H9 (cell line): ENCODE data around the gene KRT36. TPM values are rescaled to one million over a fixed set of nuclear protein-coding genes. Genes with fewer than 3 reads are reported as not detected.

ENCODE experiments used
- DNase-seq: peaks from one replicate; pipeline ENCODE4 v3.0.0-alpha.2; 2017
- H2AFZ ChIP-seq: one replicate; pipeline ENCODE4 v1.6.1; 2013; ENCODE audit warnings: mild to moderate bottlenecking, low read length, control low read depth, moderate library complexity
- H2AK5ac ChIP-seq: 2 replicates; pipeline ENCODE4 v1.6.1; 2013; ENCODE audit warnings: low read length, control low read depth, mixed read lengths; ENCODE audit not compliant: insufficient read length
- H2BK120ac ChIP-seq: one replicate; pipeline ENCODE4 v1.6.1; 2013; ENCODE audit warnings: low read depth, mild to moderate bottlenecking, low read length, control low read depth, inconsistent platforms; ENCODE audit not compliant: poor library complexity, severe bottlenecking
- H2BK12ac ChIP-seq: 2 replicates; pipeline ENCODE4 v1.6.1; 2013; ENCODE audit warnings: low read length, control low read depth, mixed read lengths, low read depth; ENCODE audit not compliant: insufficient read length
- H2BK15ac ChIP-seq: 2 replicates; pipeline ENCODE4 v1.6.1; 2013; ENCODE audit warnings: low read depth, low read length, control low read depth
- H2BK20ac ChIP-seq: one replicate; pipeline ENCODE4 v1.6.1; 2013; ENCODE audit warnings: low read depth, mild to moderate bottlenecking, low read length, control low read depth, inconsistent platforms; ENCODE audit not compliant: poor library complexity, severe bottlenecking
- H2BK5ac ChIP-seq: 2 replicates; pipeline ENCODE4 v1.6.1; 2013; ENCODE audit warnings: low read length, control low read depth, mixed read lengths; ENCODE audit not compliant: insufficient read length
- H3K14ac ChIP-seq: 2 replicates; pipeline ENCODE4 v1.6.1; 2013; ENCODE audit warnings: low read length, control low read depth; ENCODE audit not compliant: insufficient read depth
- H3K18ac ChIP-seq: 2 replicates; pipeline ENCODE4 v1.6.1; 2013; ENCODE audit warnings: low read depth, mild to moderate bottlenecking, mixed read lengths, low read length, control low read depth; ENCODE audit not compliant: insufficient read length
- H3K23ac ChIP-seq: 2 replicates; pipeline ENCODE4 v1.6.1; 2013; ENCODE audit warnings: low read length, control low read depth, mixed read lengths, low read depth; ENCODE audit not compliant: insufficient read length
- H3K23me2 ChIP-seq: 2 replicates; pipeline ENCODE4 v1.6.1; 2013; ENCODE audit warnings: low read depth, mild to moderate bottlenecking, mixed read lengths, low read length, control low read depth; ENCODE audit not compliant: insufficient read length, poor library complexity, severe bottlenecking
- H3K27ac ChIP-seq: 2 replicates; pipeline ENCODE4 v1.5.1; 2013; ENCODE audit warnings: low read length, control low read depth, mixed read lengths, low read depth; ENCODE audit not compliant: insufficient read length
- H3K27me3 ChIP-seq: 2 replicates; pipeline ENCODE4 v1.6.1; 2013; ENCODE audit warnings: low read length, control low read depth, inconsistent platforms; ENCODE audit not compliant: insufficient read depth
- H3K4ac ChIP-seq: 2 replicates; pipeline ENCODE4 v1.6.1; 2013; ENCODE audit warnings: low read depth, mild to moderate bottlenecking, control low read depth, inconsistent platforms, low read length, moderate library complexity
- H3K4me1 ChIP-seq: 2 replicates; pipeline ENCODE4 v1.6.1; 2013; ENCODE audit warnings: low read length, control low read depth, inconsistent platforms; ENCODE audit not compliant: insufficient read depth
- H3K4me2 ChIP-seq: 2 replicates; pipeline ENCODE4 v1.6.1; 2013; ENCODE audit warnings: low read length, control low read depth, mixed read lengths; ENCODE audit not compliant: insufficient read length, insufficient read depth
- H3K56ac ChIP-seq: 2 replicates; pipeline ENCODE4 v1.6.1; 2013; ENCODE audit warnings: low read depth, mild to moderate bottlenecking, mixed read lengths, low read length, control low read depth; ENCODE audit not compliant: insufficient read length
- H3K79me1 ChIP-seq: 2 replicates; pipeline ENCODE4 v1.6.1; 2013; ENCODE audit warnings: low read depth, mild to moderate bottlenecking, moderate library complexity, low read length, control low read depth, inconsistent platforms; ENCODE audit not compliant: insufficient read depth, poor library complexity, severe bottlenecking
- H3K79me2 ChIP-seq: 2 replicates; pipeline ENCODE4 v1.6.1; 2013; ENCODE audit warnings: low read length, control low read depth, inconsistent platforms; ENCODE audit not compliant: insufficient read depth
- H3K9ac ChIP-seq: 2 replicates; pipeline ENCODE4 v1.6.1; 2013; ENCODE audit warnings: low read length, control low read depth, mixed read lengths; ENCODE audit not compliant: insufficient read length; ENCODE audit errors: extremely low read depth
- H3K9me3 ChIP-seq: one replicate; pipeline ENCODE4 v1.6.1; 2013; ENCODE audit warnings: low read depth, low read length, inconsistent platforms; ENCODE audit not compliant: control insufficient read depth
- H3T11ph ChIP-seq: one replicate; pipeline ENCODE4 v1.6.1; 2013; ENCODE audit warnings: mild to moderate bottlenecking, low read length, control low read depth, inconsistent platforms
- H4K20me1 ChIP-seq: one replicate; pipeline ENCODE4 v1.6.1; 2013; ENCODE audit not compliant: control insufficient read depth, insufficient read length, insufficient read depth
- H4K5ac ChIP-seq: 2 replicates; pipeline ENCODE4 v1.6.1; 2013; ENCODE audit warnings: low read depth, mild to moderate bottlenecking, mixed read lengths, low read length, control low read depth; ENCODE audit not compliant: insufficient read length
- H4K8ac ChIP-seq: replicated peaks from 2 replicates; pipeline ENCODE4 v1.6.1; 2013; ENCODE audit warnings: low read length, control low read depth, mixed read lengths, low read depth; ENCODE audit not compliant: insufficient read length
- H4K91ac ChIP-seq: 2 replicates; pipeline ENCODE4 v1.6.1; 2013; ENCODE audit warnings: low read depth, mild to moderate bottlenecking, moderate library complexity, mixed read lengths, low read length, control low read depth; ENCODE audit not compliant: insufficient read length
- H3K27ac Mint-ChIP-seq, 3 experiments: 2 replicates in 2 of 3; 3 replicates in 1 of 3; pipeline ENCODE4 v1.8.0; 2020 to 2021; ENCODE audit warnings: mixed read lengths in 3 of 3, mild to moderate bottlenecking in 1 of 3, moderate library complexity in 1 of 3
- H3K27me3 Mint-ChIP-seq: 2 replicates; pipeline ENCODE4 v1.8.0; 2021; ENCODE audit warnings: low read depth, mild to moderate bottlenecking, moderate library complexity, mixed read lengths
- H3K36me3 Mint-ChIP-seq, 3 experiments: 2 replicates in 2 of 3; 3 replicates in 1 of 3; pipeline ENCODE4 v1.8.0; 2020 to 2021; ENCODE audit warnings: low read depth in 3 of 3, mixed read lengths in 3 of 3; ENCODE audit not compliant: insufficient read depth in 1 of 3
- H3K4me1 Mint-ChIP-seq, 2 experiments: 2 replicates each; pipeline ENCODE4 v1.8.0; 2020; ENCODE audit warnings: mixed read lengths in 2 of 2
- H3K4me3 Mint-ChIP-seq, 2 experiments: 2 replicates in 1 of 2; 3 replicates in 1 of 2; pipeline ENCODE4 v1.8.0; 2020 to 2021; ENCODE audit warnings: mild to moderate bottlenecking in 2 of 2, mixed read lengths in 2 of 2, moderate library complexity in 1 of 2
- H3K9me3 Mint-ChIP-seq, 2 experiments: 2 replicates in 1 of 2; 3 replicates in 1 of 2; pipeline ENCODE4 v1.8.0; 2020; ENCODE audit warnings: mild to moderate bottlenecking in 2 of 2, mixed read lengths in 2 of 2, moderate library complexity in 1 of 2
- CTCF ChIP-seq: fragments of 200-600 bp; sonication (generic); conservative IDR thresholded peaks from 3 replicates; pipeline ENCODE4 v1.8.0; 2021; ENCODE audit warnings: antibody characterized with exemption, mild to moderate bottlenecking
- WGBS: extraction: QIAGEN DNeasy Blood & Tissue Kit; methylation state at CpG from one replicate; pipeline ENCODE4 v1.1.7; 2013; ENCODE audit warnings: missing lambda C conversion rate, low lambda C conversion rate, mixed read lengths; ENCODE audit not compliant: insufficient read length; ENCODE audit errors: extremely low coverage; 5-methylcytosine and 5-hydroxymethylcytosine counted together
- total RNA-seq: library from RNA; stranded (reverse); gene quantifications from 2 replicates; pipeline ENCODE4 v1.2.1, GENCODE V29; 2021

Gene KRT36
- total RNA-seq, 1 experiment from 2014 or later, result not detected

GRCh38 chr17:41523787-41524186, 34.1 kb upstream of the KRT36 start:
- no peak overlapping the region for H2BK120ac ChIP-seq
- no peaks in the 10 kb centered on the region; the same call in 1 of the 2 replicates for H3K4me1 ChIP-seq
- no peak overlapping the region for H3K23ac ChIP-seq
- H3K27me3 ChIP-seq, result no peaks in the 10 kb centered on the region
- no CpG with 5 or more reads among the region's 19 CpGs for WGBS
- H3K27ac Mint-ChIP-seq, result peak overlapping the region in 2 of 3 experiments; percentile 82 to 83; a peak in 4 of 7 replicates
- H2BK12ac ChIP-seq, result no peak overlapping the region
- no peak overlapping the region for H3K56ac ChIP-seq
- H3K18ac ChIP-seq, result no peak overlapping the region
- H4K91ac ChIP-seq, result no peak overlapping the region
- H4K20me1 ChIP-seq, result no peaks in the 10 kb centered on the region
- no peaks in the 10 kb centered on the region for H3K9me3 Mint-ChIP-seq
- H3K4me1 Mint-ChIP-seq, result peaks cover 38 to 49% of the 10 kb centered on the region in 2 experiments
- no peak overlapping the region for H2BK20ac ChIP-seq
- no peak overlapping the region for H4K8ac ChIP-seq
- H3K23me2 ChIP-seq, result peaks cover 10% of the 10 kb centered on the region
- no peak overlapping the region for H3K4me2 ChIP-seq
- no peak overlapping the region for H3K27ac ChIP-seq
- peaks cover 4% of the 10 kb centered on the region; the same call in 1 of the 2 replicates for H3K79me2 ChIP-seq
- H4K5ac ChIP-seq, result no peak overlapping the region
- H3K27me3 Mint-ChIP-seq, result no peaks in the 10 kb centered on the region; the same call in none of the 2 replicates
- H3K79me1 ChIP-seq, result no peaks in the 10 kb centered on the region
- H3T11ph ChIP-seq, result no peak overlapping the region
- H3K36me3 Mint-ChIP-seq, result peaks cover 25 to 43% (median 37%) of the 10 kb centered on the region in 3 experiments; a peak in 6 of 7 replicates
- no peak for TF ChIP-seq CTCF
- no peak overlapping the region for H2BK5ac ChIP-seq
- no peak overlapping the region for H3K4me3 Mint-ChIP-seq
- H3K9me3 ChIP-seq, result no peaks in the 10 kb centered on the region
- no peak overlapping the region for H3K4ac ChIP-seq
- DNase-seq, result no peak
- no peak overlapping the region for H3K14ac ChIP-seq
- no peak overlapping the region for H2AK5ac ChIP-seq
- H3K9ac ChIP-seq, result no peak overlapping the region
- H2BK15ac ChIP-seq, result no peak overlapping the region
- H2AFZ ChIP-seq, result no peak overlapping the region
